ENCODE data around the gene SPTLC1.

DNA sequence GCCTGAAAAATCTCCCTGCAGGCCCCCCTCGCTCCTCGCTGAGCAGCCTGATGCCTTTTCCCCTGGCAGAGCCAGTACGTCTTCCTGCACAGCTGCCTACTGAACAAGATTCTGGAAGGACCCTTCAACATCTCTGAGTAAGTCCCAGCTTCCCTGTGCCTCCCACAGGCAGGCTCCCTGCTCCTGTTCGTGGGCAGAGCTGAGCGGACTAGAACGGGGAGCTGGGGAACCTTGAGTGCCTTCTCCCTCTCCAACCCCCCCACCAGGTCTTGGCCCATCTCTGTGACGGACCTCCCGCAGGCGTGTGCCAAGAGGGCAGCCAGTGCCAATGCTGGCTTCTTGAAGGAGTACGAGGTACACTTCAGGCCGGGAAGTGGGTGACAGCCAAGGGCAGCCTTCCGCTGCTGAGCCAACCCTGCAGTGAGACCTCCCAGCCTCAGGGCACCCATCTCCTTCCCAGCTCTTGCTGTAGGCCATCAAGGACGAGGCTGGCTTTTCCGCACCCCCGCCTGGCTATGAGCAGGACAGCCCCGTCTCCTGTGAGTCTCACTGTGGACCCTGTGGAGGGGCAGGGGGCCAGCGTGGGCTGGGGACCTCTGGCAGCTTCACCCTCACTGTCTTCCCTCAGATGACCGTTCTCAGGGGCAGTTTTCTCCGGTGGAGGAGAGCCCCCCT is 21.1 kb upstream of the SPTLC1 start:
- TF ChIP-seq CTCF (IDR thresholded peaks at IDR 0.05; ENCODE audit: poor library complexity, severe bottlenecking): no peak
- no peak for TF ChIP-seq TAF1 (IDR thresholded peaks at IDR 0.05; ENCODE audit: low read depth)
- TF ChIP-seq RAD21 (conservative IDR thresholded peaks at IDR 0.05): no peak
- no peak for TF ChIP-seq POLR2AphosphoS5 (IDR thresholded peaks at IDR 0.05)
- no peak for TF ChIP-seq EZH2 (IDR thresholded peaks at IDR 0.05; ENCODE audit: borderline replicate concordance, insufficient read depth, low read length, poor library complexity, severe bottlenecking)
- no peak for TF ChIP-seq EP300 (conservative IDR thresholded peaks at IDR 0.05; ENCODE audit: poor library complexity, severe bottlenecking)
